ENCODE results near the gene KRI1. TPM values are rescaled to one million over a fixed set of nuclear protein-coding genes. Genes with fewer than 3 reads are reported as not detected.
"Not testable (repeated sequence)": the region's sequence is repeated elsewhere in the genome, so short reads cannot be mapped to it uniquely, and the experiment has no call there.

The KRI1 gene
- total and polyA plus RNA-seq, 12 donors: 7.1 to 69.0 (median 20.1) TPM

GRCh38 chr19:10577951-10578350 lies 12.1 kb upstream of the KRI1 start:
- no peak for DNase-seq
- intact Hi-C loops (cut with DNase I): loop anchor here (10.0 kb wide), 2 partner anchors 73 to 173 kb away; partner anchors contain the start of genes CDC37 (in 1 of the 2) and KEAP1 (in 1 of the 2)
- no peaks in the 10 kb centered on the region for H3K27me3 ChIP-seq
- no peak overlapping the region for H3K4me3 ChIP-seq
- H3K4me1 ChIP-seq (replicated peaks in 1 of 2): peaks cover 0 to 4% of the 10 kb centered on the region in 2 donors
- H3K36me3 ChIP-seq (replicated peaks in 1 of 2): no peaks in the 10 kb centered on the region
- TF ChIP-seq POLR2A (IDR thresholded peaks at IDR 0.05) (no peak), CTCF (IDR thresholded peaks at IDR 0.05) (no peak)
- H3K9me3 ChIP-seq (replicated peaks in 1 of 3): no peaks in the 10 kb centered on the region
- WGBS, 4 donors: 72 to 91% (median 83%) methylated on average over 6 of the region's 6 CpGs
- H3K27ac ChIP-seq: no peak overlapping the region

- Histone ChIP-seq H3K27ac (no peak overlapping the region), H3K36me3 (replicated peaks in 1 of 2) (no peaks in the 10 kb centered on the region), H3K9me3 (replicated peaks in 1 of 3) (no peaks in the 10 kb centered on the region), H3K4me3 (no peak overlapping the region), H3K4me1 (replicated peaks in 1 of 2) (peaks cover 4 to 5% of the 10 kb centered on the region in 2 donors), H3K27me3 (no peaks in the 10 kb centered on the region)
- 72 to 80% (median 78%) methylated on average over 6 of the region's 6 CpGs for WGBS, 4 donors
- intact Hi-C loops (cut with DNase I): loop anchor here (10.0 kb wide), 2 partner anchors 70 to 170 kb away; partner anchors contain the start of genes CDC37 (in 1 of the 2) and KEAP1 (in 1 of the 2)
- DNase-seq: no peak
- TF ChIP-seq CTCF (IDR thresholded peaks at IDR 0.05) (no peak), POLR2A (IDR thresholded peaks at IDR 0.05) (no peak)
Measured at GRCh38 chr19:10575011-10575716, 9.4 kb upstream of the KRI1 start.

- intact Hi-C loops (cut with DNase I): loop anchor here (10.0 kb wide), 2 partner anchors 70 to 170 kb away; partner anchors contain the start of genes CDC37 (in 1 of the 2) and KEAP1 (in 1 of the 2)
Measured at GRCh38 chr19:10574462-10574861, 8.7 kb upstream of the KRI1 start.

GRCh38 chr19:10573793-10574192 lies 8.0 kb upstream of the KRI1 start:
- not testable (repeated sequence) for H3K27ac ChIP-seq; H3K27me3 ChIP-seq; DNase-seq; H3K4me3 ChIP-seq; H3K36me3 ChIP-seq (replicated peaks in 1 of 2); H3K9me3 ChIP-seq (replicated peaks in 1 of 3)
- intact Hi-C loops (cut with DNase I): loop anchor here (10.0 kb wide), 2 partner anchors 69 to 169 kb away; partner anchors contain the start of genes CDC37 (in 1 of the 2) and KEAP1 (in 1 of the 2)
- 80 to 89% (median 85%) methylated on average over 5 to 6 of the region's 6 CpGs for WGBS, 4 donors
- peaks cover 4 to 11% of the 10 kb centered on the region in 2 donors for H3K4me1 ChIP-seq (replicated peaks in 1 of 2)

More at GRCh38 chr19:10574462-10574861, 8.7 kb upstream of the KRI1 start:
- no peak for DNase-seq
- Histone ChIP-seq H3K4me3 (no peak overlapping the region), H3K9me3 (replicated peaks in 1 of 3) (no peaks in the 10 kb centered on the region), H3K4me1 (replicated peaks in 1 of 2) (peaks cover 4 to 8% of the 10 kb centered on the region in 2 donors), H3K27me3 (no peaks in the 10 kb centered on the region), H3K27ac (no peak overlapping the region), H3K36me3 (replicated peaks in 1 of 2) (no peaks in the 10 kb centered on the region)
- TF ChIP-seq POLR2A (IDR thresholded peaks at IDR 0.05): no peak
- TF ChIP-seq CTCF (IDR thresholded peaks at IDR 0.05): no peak
- WGBS, 4 donors: 83 to 88% (median 86%) methylated on average over 8 of the region's 8 CpGs

Measured in adrenal gland (tissue), 12 donors.